Lung microvascular endothelial cell (primary cell): Measurements from ENCODE around the gene CXCL3. TPM values are rescaled to one million over a fixed set of nuclear protein-coding genes. Genes with fewer than 3 reads are reported as not detected.

ENCODE experiments used
- DNase-seq, 2 donors: peaks; one replicate each; pipeline versions ENCODE4 v3.0.0 to v3.0.0-alpha.2; 2010; ENCODE audit warnings: low read depth in 2 of 2
- total RNA-seq: library from RNA; depleted of rRNA; stranded (reverse); fragments of >200 nt; gene quantifications from 2 replicates; pipeline ENCODE4 v1.2.1, GENCODE V29; 2014

CXCL3 gene
- total RNA-seq, 1 donor from 2014 or later, result 0.79 TPM

GRCh38 chr4:74055498-74055897 is 17.0 kb upstream of the CXCL3 start:
- no peak for DNase-seq

DNA sequence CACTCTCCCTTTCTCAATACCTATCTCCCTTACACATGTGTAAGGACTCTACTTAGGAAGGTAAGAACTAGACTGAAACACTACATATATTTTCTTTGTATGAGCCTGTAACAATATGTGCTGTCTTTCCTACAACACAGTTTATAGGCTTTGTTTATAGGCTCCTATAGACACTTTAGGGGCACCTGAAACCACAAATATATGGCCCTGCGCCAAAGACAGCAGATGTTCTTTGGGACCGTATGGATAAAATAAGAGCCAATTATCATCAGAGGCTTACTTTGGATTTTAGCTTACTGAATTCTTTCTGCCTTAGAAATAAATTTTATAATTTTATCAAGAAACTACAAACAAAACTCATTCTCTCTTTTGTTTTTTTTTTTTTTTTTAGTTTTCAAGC is 16.6 kb upstream of the CXCL3 start:
- DNase-seq, result no peak

- DNase-seq, result no peak
Measured at GRCh38 chr4:74054483-74055047, 16.1 kb upstream of the CXCL3 start.

DNA sequence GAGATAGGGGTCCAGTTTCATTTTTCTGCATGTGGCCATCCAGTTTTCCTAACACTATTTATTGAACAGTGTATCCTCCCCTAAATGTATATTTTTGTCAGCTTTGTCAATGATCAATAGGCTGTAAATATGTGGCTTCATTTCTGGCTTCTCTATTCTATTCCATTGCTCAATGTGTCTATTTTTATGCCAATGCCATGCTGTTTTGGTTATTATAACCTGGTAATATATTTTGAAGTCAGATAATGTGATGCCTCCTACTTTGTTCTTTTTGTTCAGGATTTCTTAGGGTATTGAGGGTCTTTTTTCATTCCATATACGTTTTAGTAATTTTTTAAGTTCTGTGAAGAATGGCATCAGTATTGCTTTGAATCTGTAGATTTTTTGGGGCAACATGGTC is 8.7 kb upstream of the CXCL3 start:
- DNase-seq, result no peak

DNA sequence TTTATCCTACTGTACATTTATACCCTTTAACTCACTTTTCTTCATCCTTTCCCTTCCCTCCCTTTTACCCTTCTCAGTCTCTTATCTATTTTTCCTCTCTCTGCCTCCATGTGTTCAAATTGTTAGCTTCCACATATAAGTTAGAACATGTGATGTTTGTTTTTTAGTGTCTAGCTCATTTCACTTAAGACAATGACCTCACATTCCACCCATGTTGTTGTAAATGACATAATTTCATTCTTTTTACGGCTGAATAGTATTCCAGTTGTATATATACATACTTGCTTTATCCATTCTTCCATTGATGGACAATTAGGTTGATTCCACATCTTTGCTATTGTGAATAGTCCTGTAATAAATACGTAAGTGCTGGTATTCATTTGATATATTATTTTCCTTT is 7.3 kb upstream of the CXCL3 start:
- no peak for DNase-seq

GRCh38 chr4:74045247-74045646 is 6.8 kb upstream of the CXCL3 start:
- no peak for DNase-seq

DNA sequence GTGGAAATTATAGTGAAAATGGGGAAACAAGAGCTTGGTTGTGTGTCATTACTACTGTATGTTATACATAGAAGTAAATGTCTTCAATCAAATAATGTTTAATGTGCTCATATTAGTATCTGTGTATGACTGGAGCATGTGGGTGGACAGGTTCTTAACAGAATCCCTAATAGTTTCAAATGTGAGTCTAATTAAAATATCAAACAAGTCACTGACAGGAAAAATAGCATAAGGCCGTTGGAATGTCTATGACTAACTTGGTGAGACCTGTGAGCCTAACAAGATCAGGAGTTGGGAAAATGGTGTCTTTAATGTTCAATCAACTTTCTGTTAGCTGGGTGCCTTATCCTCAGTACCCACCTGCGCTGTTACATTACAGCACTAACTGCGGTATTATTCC is 6.2 kb upstream of the CXCL3 start:
- DNase-seq, result peak in 1 of 2 donors; percentile 43

DNA sequence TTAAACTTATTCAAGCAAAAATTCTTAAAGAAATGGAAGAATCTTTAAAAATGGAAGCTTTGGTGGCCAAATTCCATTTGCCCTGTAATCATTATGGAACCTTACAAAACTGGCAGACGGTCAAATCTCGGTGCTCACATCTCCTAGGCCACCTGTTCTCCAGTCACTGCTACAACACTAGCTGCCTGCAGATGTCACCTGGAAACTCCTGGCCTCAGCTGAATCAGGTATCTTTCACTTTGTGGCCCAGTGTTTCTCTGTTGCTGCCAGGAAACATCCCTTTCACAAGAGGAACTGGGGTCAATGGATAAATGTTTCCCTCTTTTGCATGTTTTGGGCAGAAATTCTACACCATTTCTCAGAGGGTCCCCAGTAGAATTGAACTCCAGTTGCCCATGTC is 4.2 kb upstream of the CXCL3 start:
- DNase-seq, result no peak

- DNase-seq, result no peak
Measured at GRCh38 chr4:74041418-74041817, 2.9 kb upstream of the CXCL3 start.

GRCh38 chr4:74039315-74039763 is 850 bp upstream of the CXCL3 start:
- peak; percentile 24 to 30 for DNase-seq

- peak in 1 of 2 donors; percentile 24 for DNase-seq
Measured at GRCh38 chr4:74038086-74038424, 434 bp downstream of the CXCL3 start.

- DNase-seq, result no peak
Measured at GRCh38 chr4:74037076-74037955, 1.2 kb downstream of the CXCL3 start.

GRCh38 chr4:74033739-74034138 is 4.8 kb downstream of the CXCL3 start:
- peak; percentile 15 to 53 for DNase-seq

DNA sequence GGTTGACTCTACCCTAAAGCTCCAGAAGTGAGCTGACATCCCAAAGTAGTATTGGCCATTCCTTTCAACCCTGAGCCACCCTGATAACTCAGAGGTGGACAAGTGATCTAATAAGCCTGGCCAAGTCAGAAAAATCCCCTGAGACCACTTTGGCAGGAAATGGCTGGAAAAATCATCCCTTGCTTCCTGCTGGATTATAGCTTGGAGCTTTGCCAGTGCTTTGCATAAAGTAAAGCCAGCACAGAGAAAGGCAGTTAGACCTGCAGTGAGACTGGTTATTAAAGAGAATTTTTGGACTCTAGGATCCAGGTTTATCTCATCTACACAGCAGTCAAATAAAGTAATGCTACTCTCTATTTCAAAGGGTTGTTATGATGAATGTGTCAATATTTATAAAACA is 6.4 kb downstream of the CXCL3 start:
- peak; percentile 70 to 74 for DNase-seq

DNA sequence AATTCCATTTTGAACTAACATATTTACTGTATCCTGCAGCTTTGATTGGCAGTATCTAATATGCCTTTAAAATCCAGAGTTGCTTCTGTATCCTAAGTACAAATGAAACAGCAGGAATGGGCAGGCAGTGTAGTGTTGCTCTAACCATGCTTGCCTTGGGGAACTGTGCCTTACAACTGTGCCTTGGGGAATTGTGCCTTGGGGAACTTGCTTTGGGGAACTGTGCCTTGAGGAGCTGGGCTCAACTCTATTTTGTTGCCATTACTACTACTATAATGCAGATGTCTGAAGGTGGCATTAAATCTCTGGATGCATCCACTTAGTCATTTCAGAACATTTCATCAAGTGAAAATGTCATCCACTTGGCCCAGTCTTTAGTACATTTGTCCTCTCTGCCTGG is 6.9 kb downstream of the CXCL3 start:
- DNase-seq, result no peak

DNA sequence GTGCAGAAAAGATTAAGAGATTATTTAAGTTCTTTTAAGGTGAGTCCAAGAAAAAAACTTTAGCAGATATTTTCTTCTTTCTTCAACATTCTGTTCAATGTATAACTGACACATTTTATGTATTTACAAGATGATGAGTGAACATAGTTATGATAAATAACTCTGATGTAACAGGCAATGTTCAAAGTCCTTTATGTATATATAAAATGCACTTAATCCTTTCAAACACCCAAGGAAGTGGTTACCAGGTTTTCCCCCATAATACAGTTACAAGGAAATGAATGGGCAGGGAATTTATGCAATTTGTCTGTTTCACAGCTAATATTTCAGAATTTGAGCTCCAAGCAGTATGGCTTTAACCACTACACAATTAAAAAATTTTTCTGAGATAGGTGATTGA is 8.2 kb downstream of the CXCL3 start:
- DNase-seq, result no peak

GRCh38 chr4:74028504-74028903 is 10.0 kb downstream of the CXCL3 start:
- no peak for DNase-seq

DNA sequence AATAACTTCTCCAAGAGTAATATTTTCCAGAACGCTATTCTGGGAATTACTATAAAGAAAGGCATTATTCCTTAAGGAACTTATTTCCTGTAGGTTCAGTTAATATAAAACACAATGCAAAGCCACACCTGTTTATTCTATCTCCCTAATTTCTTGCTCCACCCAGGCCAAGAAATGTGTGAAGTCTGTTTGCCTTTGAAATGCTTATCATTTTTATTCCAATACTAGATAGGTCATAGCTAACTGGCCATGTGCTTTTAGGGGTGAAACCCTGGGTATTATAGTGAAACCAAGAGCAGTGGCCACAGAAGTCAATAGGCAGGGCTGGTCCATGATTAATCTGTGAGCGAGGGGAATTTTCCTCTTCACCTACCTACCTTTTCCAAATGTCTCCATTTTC is 14.8 kb downstream of the CXCL3 start:
- DNase-seq, result no peak

GRCh38 chr4:74021601-74022000 is 16.9 kb downstream of the CXCL3 start:
- DNase-seq, result no peak

DNA sequence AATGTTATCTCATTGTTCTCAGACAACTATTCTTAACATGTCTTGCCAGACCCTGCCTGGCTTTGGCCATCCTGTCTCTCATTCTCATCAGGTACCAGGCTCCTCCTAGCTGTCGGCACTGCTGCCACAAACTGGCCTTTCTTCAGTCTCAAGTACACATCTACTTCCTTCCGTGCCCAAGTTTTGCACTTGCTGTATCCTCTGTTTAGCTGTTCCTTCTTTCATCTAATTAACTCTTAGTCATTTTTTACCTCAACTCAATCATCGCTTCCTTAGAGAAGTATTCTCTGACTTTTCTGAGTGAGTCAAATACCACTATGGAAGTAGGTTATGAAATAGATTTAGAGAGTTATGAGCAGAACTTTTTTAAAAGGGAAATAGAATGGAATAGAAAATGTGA is 19.7 kb downstream of the CXCL3 start:
- peak in 1 of 2 donors; percentile 29 for DNase-seq

DNA sequence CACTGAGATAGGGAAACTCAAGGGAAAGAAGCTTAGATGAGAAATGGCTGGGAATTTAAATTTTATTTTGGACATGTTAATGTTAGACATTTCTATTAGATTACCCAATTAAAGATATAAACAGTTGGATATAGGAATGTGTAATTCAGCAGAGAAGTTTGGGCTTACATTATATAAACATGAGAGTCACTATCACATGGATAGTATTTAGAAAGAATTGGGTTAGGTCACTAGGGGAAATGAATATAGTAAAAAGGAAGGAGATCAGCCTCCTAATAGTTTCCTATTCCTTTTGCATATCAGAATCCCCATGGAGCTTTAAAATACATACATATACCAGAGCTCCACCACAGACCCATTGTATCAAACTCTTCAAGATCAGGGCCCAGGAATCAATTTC is 20.4 kb downstream of the CXCL3 start:
- peak; percentile 19 to 36 for DNase-seq

DNA sequence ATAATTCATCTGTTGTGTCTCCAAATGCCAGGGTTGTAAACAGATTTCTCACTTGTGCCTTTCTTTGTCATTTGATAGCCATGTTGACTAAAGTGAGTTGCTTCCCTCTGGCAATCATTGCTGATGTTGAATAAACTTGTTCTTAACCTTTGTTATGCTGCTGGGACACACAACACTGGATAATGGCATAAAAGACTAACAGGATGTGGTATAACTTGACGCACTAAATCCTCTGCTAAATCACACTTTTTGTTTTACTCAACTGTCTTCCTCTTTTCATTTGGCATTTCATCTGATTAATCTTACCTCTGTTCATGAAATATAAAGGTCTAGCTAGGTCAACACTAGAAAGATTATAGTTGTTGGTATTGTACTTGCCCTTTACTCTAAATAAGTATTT is 22.4 kb downstream of the CXCL3 start:
- no peak for DNase-seq

DNA sequence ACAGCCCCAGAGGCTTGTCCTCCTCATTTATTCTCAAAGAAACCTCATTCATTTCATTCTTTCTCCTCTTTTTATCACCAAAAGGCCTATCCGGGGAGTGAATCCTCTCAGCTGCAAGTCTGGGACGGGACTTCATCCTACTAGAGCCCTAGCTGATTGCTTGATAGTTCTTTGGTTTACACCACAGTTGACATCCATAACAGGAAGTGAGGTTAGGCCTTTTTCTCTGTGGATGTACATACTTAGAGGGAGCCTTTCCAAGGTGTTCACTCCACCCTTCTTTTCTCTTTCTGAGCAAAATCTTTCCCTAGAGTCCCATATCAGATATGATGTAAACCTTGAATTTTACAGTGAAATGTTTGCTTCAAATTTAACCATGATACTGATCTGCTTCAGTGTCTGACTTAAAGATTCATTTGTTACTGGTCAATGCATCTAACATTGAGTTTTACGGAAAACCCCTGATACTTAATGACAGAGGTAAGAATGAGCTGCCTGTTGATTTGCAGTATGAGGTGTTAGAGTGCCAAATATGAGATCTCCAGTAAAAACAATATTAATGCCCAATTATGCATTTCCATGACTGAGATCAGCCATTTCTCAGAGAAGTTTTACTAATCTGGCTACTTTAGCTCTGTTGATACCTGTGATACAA is 23.2 kb downstream of the CXCL3 start:
- DNase-seq, result no peak
